HG02943 (cell line): ENCODE data around the gene SCN8A.

ENCODE experiments used
- ATAC-seq: cut with Tn5 transposase; IDR thresholded peaks from one replicate; pipeline ENCODE4 v1.9.1; 2021; ENCODE audit warnings: mild to moderate bottlenecking, low read depth, moderate library complexity; ENCODE audit not compliant: unreplicated experiment

SCN8A gene

GRCh38 chr12:51806896-51807295 lies 215.9 kb downstream of the SCN8A start:
- ATAC-seq = no peak

- no peak for ATAC-seq
Observed at GRCh38 chr12:51809193-51809592, 218.2 kb downstream of the SCN8A start.

DNA sequence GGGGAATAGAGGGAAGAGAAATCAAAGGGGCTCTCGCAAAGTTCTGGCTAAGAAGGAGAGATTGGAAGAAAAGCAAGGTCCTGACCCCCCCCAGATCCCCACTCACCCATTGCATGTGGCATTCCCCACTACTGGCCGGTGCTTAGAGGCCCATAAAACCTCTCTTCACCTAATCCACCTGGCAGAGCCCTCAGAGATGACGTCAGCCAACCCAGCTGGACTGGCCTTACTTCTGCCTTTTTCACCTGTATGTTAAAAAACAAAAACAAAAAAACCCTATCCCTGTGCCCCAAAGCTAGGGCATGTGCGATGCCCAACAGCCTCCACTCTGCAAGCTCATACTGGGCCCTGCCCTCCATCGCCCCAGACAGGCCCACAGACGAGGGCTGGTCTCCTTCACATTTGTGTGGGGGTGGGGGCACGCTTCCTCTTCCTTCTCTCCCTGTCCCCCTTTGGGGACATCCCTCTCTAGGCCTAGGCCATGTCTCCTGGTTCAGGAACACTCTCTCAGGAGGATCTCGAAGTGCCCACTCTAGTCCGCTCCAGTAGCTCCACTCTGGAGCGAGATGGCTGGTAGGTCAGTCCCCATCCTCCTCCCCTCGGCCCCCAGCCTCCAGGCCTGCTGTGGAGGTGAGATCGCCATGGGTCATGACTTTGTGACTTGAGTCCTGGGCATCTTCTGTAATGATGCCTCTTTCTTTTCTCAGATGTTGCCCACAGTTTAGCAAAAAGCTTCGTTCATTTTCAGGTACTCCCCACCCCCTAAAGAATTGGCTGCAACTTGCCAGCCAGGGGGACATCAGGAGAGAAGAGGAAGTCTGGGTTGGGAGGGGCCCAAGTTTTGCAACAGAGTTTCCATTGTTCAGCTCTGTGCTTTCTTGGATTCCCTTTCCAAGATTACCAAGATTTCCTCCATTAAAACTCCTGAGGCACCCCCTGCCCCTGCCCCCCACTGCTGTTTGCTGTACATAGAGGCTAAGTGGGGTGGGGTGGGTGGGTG lies 220.5 kb downstream of the SCN8A start:
- ATAC-seq = no peak

GRCh38 chr12:51812871-51813270 lies 221.8 kb downstream of the SCN8A start:
- no peak for ATAC-seq

GRCh38 chr12:51813931-51814310 lies 222.9 kb downstream of the SCN8A start:
- ATAC-seq = no peak

DNA sequence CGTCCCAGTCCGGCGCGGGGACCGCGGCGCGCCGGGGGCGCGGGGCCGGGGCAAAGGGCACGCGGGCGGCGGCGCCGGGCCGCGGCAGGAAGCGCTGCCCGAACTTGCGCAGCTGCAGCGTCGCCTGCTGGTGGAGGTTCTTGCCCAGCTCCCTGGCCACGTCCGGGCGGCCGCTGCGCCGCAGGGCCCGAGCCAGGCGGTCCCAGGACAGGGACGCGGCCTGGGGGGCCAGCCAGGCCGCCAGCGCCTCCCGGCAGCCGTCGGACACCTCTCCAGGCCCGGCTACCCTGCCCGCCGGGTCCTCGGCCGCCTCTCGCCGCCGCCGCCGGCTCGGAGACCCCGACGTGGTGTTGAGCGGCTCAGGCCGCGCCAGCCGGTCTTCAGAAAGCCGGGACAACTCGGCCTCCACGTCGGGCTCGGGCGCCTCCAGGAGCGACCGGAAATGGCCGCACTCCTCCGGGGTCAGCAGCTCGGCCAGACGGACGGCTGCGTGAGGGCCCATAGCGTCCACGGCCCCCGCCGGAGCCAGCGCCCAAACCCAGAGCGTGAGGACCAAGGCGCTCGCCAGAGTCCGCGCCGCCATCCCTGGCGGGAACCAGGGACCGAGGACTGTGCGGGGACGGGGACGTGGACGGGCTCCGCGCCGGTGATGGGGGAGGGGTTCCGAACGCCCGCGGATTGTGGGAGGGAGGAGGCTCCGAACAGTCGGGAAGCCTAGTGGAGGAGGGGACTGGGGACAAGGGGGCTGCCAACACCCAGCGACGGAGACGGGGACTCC lies 223.5 kb downstream of the SCN8A start:
- ATAC-seq = no peak

- no peak for ATAC-seq
Observed at GRCh38 chr12:51815571-51815970, 224.5 kb downstream of the SCN8A start.

DNA sequence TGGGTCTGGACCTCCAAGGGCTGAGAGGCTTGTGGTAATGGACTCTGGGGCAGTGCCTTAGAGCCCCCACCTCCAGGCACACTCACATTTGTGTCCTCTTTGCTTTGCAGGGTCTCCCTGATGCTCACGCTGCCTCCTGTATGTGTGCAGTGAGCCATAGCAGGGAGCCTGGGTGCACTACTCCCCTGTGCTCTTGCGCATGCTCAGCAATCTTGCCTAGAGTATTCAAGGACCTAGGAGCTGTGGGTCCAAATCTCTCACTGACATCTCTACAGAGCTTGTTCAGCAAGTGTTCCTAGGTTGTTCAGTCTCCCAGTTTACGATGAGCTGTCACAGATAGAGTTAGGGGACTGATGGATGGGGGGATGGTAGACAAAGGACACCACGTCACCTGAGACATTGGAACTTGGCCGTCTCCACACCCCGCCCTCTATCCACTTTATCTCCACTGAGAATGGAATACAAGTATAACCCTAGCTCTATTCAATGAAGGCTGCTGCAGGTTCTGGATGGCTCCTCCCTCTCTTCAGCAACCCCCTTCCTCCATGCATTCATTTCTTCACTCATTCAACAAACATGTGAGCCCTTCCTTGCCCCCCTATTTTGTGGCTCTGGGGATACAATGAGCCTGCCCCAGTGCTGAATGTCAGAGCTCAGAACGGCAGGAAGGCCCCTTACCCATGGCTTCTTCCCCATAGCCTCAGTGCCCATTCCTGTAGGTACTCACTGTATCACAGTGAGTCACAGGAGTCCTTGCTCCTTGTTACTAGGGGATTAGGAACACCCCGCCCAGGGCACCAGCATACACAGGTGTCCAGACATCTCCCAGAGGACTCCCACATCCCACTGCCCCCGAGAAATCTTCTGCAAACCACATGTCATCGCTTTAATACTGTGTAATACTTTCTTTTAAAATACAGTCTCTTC lies 226.3 kb downstream of the SCN8A start:
- ATAC-seq = no peak

GRCh38 chr12:51818086-51818485 lies 227.1 kb downstream of the SCN8A start:
- no peak for ATAC-seq

DNA sequence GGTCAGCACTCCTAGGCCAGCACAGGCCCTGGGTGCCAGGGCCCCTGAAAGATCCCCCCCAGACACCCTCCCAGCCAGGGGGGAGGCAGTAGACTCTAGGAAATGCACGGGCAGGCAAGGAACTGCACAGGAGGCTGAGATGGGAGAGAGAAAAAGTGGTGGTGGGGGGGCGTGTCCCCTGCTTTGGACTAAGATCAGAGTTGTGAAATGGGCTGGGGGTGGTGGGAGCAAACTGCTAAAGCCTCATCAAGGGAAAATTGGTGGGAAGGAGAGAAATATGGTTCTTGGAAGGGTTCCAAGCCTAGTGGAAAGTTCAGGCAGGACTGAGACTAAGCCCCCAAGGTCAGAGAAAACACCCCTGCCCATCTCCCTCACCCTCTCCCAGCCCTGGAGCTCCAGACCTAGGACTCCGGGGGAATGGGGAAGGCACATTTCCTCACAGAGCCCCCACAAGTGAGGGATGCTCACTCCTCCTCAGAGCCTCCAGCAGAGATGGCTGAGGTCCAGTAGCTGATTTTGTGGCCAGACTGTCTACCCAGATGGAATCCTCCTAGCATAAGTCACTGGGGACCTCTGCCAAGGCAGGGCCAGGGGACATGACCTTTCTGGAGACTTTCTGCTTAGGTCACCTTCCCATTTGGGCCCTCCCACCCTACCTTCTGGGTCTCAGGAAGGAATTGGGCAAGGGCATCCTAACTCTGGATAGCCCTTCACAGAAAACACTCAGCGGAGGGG lies 227.7 kb downstream of the SCN8A start:
- ATAC-seq = no peak

- ATAC-seq = no peak
Observed at GRCh38 chr12:51819736-51820525, 228.9 kb downstream of the SCN8A start.

DNA sequence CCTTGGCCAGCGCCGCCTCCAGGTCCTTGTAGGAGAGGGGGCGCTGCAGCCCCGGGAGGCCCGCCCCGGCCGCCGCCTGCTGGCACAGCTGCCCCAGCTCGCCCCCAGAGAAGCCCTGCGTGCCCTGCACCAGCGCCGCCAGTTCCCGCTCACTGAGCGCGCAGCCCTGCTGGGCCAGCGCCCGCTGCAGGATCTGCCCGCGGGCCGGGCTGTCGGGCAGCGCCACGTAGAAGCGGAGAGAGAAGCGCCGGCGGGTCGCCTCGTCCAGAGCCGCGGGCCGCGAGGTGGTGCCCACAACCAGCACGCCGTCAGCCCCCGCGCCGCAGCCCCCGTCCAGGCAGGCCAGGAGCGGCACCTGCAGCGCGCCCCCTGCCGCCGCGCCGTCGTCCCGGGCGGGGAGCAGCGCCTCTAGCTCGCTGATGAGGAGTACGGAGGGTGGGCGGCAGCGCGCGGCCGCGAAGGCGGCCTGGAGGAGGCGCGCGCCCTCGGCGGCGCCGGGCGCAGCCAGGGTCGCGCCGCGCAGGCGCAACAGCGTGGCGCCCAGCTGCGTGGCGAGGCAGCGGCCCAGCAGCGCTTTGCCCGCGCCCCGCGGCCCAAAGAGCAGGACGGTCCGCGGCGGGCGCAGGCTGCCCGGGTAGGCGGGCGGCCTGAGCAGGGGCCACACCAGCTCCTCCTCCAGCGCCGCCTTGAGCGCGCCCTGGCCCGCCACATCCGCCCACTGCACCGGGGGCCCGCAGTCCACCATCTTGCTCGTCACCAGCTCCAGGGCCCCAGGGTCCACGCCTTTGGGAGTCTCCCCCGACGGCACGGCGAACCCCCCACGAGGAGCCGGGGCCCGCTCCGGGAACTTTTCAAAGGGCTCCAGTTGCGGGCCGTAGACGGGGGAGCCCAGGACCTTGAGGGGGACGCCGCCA lies 229.8 kb downstream of the SCN8A start:
- ATAC-seq = no peak

DNA sequence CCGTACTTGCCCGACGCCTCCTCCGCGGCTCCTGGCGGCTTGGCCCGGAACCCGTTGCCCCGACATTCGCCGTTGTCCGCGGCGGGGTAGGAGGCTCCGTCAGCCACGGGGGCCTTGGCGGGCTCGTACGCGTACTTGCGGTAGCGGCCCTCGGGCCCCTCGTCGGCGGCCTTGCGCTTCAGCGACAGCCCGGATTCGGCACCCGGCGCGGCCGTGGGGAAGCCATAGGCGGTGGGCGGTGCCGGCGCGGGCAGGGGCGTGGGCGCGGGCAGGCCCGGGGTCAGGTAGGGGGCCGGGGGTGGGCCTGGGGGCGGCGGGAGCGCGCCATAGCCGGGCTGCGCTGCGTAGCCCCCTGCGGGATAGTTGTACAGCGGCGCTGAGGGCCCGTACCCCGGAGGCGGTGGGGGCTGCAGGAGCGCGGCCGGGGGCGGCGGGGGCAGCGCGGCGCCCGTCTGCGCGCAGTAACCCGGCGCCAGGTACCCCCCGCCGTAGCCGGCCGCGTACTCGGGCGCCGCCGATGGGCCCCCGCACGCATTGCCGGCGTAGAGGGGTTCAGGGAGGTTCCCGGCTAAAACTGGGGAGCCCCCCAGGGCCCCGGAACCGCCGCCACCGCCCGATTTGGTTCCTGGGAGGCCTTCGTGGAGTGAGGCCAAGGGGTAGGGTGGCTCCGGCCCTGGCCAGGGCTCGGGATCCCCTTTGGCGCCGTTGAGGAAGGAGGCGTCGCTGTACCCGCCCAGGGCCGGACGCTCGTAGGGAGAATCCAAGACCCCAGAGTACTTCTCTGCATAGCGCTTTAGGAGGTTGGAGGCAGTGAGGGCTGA lies 230.6 kb downstream of the SCN8A start:
- ATAC-seq = no peak

DNA sequence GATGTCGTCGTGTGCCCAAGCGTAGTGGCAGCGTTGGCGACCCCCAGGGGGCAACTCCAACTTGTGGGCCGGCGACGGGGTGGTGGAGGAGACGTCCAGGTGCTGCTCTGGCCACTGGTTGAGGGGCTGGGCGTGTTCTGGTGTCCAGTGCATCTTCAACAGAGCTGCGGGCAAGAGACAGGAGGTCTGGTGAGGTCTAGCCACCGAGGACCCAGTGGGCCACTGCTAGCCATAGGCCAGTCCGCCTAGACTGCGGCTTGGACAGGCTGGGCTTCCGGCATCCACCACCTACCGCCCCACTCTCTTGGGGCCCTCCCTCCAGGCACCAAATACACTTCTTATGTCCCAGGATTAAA lies 231.2 kb downstream of the SCN8A start:
- no peak for ATAC-seq

DNA sequence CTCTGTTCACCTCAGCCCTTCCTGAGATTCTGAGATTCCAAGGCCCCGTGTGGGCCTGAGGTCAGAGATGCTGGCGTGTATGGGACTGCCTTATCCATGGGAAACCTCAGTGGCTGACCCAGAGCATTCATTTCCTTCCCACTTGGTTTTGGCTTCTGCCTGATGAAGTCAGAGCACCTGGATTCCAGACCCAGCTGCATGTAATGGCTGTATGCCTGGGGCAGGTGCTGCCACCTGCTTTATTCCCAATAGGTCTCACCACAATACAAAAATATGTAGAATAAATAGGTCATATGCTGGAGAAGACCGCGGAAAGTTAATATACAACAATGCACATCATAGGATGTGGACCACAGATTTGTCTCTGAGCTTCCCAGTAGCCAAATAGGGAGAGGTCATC lies 231.9 kb downstream of the SCN8A start:
- ATAC-seq = no peak

GRCh38 chr12:51823875-51824565 lies 233.0 kb downstream of the SCN8A start:
- no peak for ATAC-seq

- ATAC-seq = no peak
Observed at GRCh38 chr12:51825216-51825615, 234.2 kb downstream of the SCN8A start.
